H1 (cell line): ENCODE data around the gene CDHR2. TPM values are rescaled to one million over a fixed set of nuclear protein-coding genes. Genes with fewer than 3 reads are reported as not detected.

Source experiments
- CTCF ChIA-PET: fragments of 300-600 bp; sonication (Branson Sonifier 250); formaldehyde crosslinking; loops from one replicate; lab custom pipeline; 2021; ENCODE audit not compliant: partially characterized antibody; lab: Charles Lee
- POLR2A ChIA-PET: fragments of 300-600 bp; sonication (Branson Sonifier 250); formaldehyde crosslinking; loops from one replicate; lab custom pipeline; 2021; ENCODE audit warnings: inconsistent platforms; ENCODE audit not compliant: partially characterized antibody; lab: Charles Lee
- DNase-seq, 2 experiments: peaks; one replicate each; pipeline versions ENCODE4 v3.0.0 to v3.0.0-alpha.2; 2010 to 2022; ENCODE audit warnings: low spot score in 2 of 2, low read depth in 1 of 2, mixed read lengths in 1 of 2
- FAIRE-seq: peaks from 2 replicates; lab custom pipeline; 2011; peaks lifted over from hg19 to GRCh38; lab: Jason Lieb, UNC
- H2AFZ ChIP-seq: 2 replicates; pipeline ENCODE4 v1.8.1; 2012; ENCODE audit warnings: low read length, inconsistent platforms
- H2AK5ac ChIP-seq: 2 replicates; pipeline ENCODE4 v1.6.1; 2013; ENCODE audit warnings: low read depth, low read length
- H2BK120ac ChIP-seq: replicated peaks from 2 replicates; pipeline ENCODE3; 2013; ENCODE audit warnings: low read depth, low read length, inconsistent platforms
- H2BK12ac ChIP-seq: 2 replicates; pipeline ENCODE4 v1.6.1; 2013; ENCODE audit warnings: low read depth, low read length
- H2BK15ac ChIP-seq: 2 replicates; pipeline ENCODE4 v1.6.1; 2013; ENCODE audit warnings: low read length
- H2BK20ac ChIP-seq: 2 replicates; pipeline ENCODE4 v1.6.1; 2013; ENCODE audit warnings: low read length
- H2BK5ac ChIP-seq: 2 replicates; pipeline ENCODE4 v1.6.1; 2013; ENCODE audit warnings: low read depth, low read length
- H3K14ac ChIP-seq: 2 replicates; pipeline ENCODE4 v1.6.1; 2013; ENCODE audit warnings: inconsistent platforms; ENCODE audit not compliant: insufficient read length
- H3K18ac ChIP-seq: 2 replicates; pipeline ENCODE4 v1.6.1; 2013; ENCODE audit warnings: low read length; ENCODE audit errors: extremely low read depth
- H3K23ac ChIP-seq: 2 replicates; pipeline ENCODE4 v1.6.1; 2013; ENCODE audit warnings: inconsistent platforms; ENCODE audit not compliant: insufficient read length
- H3K23me2 ChIP-seq: 2 replicates; pipeline ENCODE4 v1.6.1; 2013; ENCODE audit warnings: low read depth, low read length
- H3K27ac ChIP-seq: 2 replicates; pipeline ENCODE4 v1.6.1; 2011; ENCODE audit warnings: low read depth, low read length, inconsistent platforms
- H3K27me3 ChIP-seq, 4 experiments: replicated peaks in 1 of 4; 1 replicate in 1 of 4; 2 replicates in 3 of 4; pipeline versions ENCODE4 v1.6.1 to v1.8.1; 2011 to 2013; ENCODE audit warnings: low read length in 3 of 4, mild to moderate bottlenecking in 3 of 4, inconsistent platforms in 2 of 4, mixed read lengths in 2 of 4, moderate library complexity in 1 of 4; ENCODE audit not compliant: control insufficient read depth in 3 of 4, insufficient read depth in 3 of 4; ENCODE audit errors: extremely low read depth in 1 of 4
- H3K36me3 ChIP-seq, 4 experiments: 2 replicates each; pipeline versions ENCODE4 v1.6.1 to v1.8.1; 2011 to 2013; ENCODE audit warnings: mild to moderate bottlenecking in 4 of 4, low read length in 3 of 4, moderate library complexity in 2 of 4, control low read depth in 1 of 4, inconsistent platforms in 1 of 4; ENCODE audit not compliant: insufficient read depth in 4 of 4, control insufficient read depth in 2 of 4
- H3K4ac ChIP-seq: replicated peaks from 2 replicates; pipeline ENCODE3; 2013; ENCODE audit warnings: low read length, low read depth, mixed read lengths, inconsistent platforms; ENCODE audit not compliant: insufficient read length
- H3K4me1 ChIP-seq, 4 experiments: replicated peaks in 1 of 4; 1 replicate in 1 of 4; 2 replicates in 3 of 4; pipeline versions ENCODE4 v1.6.1 to v1.8.1; 2011 to 2013; ENCODE audit warnings: low read length in 3 of 4, inconsistent platforms in 2 of 4, mixed read lengths in 1 of 4; ENCODE audit not compliant: insufficient read depth in 4 of 4, control insufficient read depth in 3 of 4
- H3K4me2 ChIP-seq, 2 experiments: 2 replicates each; pipeline versions ENCODE4 v1.6.1 to v1.8.1; 2011 to 2013; ENCODE audit warnings: low read depth in 2 of 2, low read length in 2 of 2, control low read depth in 1 of 2, inconsistent platforms in 1 of 2, mild to moderate bottlenecking in 1 of 2; ENCODE audit not compliant: insufficient read depth in 1 of 2
- H3K4me3 ChIP-seq, 4 experiments: fragments of 200-600, 300-600 bp in 1 of 4; sonication (generic), shearing (Covaris generic), sonication (Bioruptor Twin) in 1 of 4; 2 replicates each; pipeline versions ENCODE4 v1.5.1 to v1.8.1; 2011 to 2016; ENCODE audit warnings: low read length in 4 of 4, low read depth in 3 of 4, control low read depth in 2 of 4, inconsistent platforms in 2 of 4, mild to moderate bottlenecking in 2 of 4, mixed read lengths in 1 of 4, moderate library complexity in 1 of 4; ENCODE audit not compliant: insufficient read depth in 2 of 4; ENCODE audit errors: extremely low read depth in 1 of 4
- H3K56ac ChIP-seq: replicated peaks from 2 replicates; pipeline ENCODE3; 2013; ENCODE audit warnings: low read depth, mild to moderate bottlenecking, mixed read lengths, low read length, inconsistent platforms; ENCODE audit not compliant: insufficient read length
- H3K79me1 ChIP-seq: 2 replicates; pipeline ENCODE4 v1.6.1; 2013; ENCODE audit warnings: low read depth, low read length, control low read depth
- H3K79me2 ChIP-seq, 2 experiments: 2 replicates each; pipeline versions ENCODE4 v1.6.1 to v1.8.1; 2012 to 2013; ENCODE audit warnings: low read length in 2 of 2, mild to moderate bottlenecking in 2 of 2, inconsistent platforms in 1 of 2; ENCODE audit not compliant: insufficient read depth in 2 of 2, control insufficient read depth in 1 of 2
- H3K9ac ChIP-seq, 4 experiments: replicated peaks in 1 of 4; 1 replicate in 1 of 4; 2 replicates in 3 of 4; pipeline versions ENCODE4 v1.6.1 to v1.8.1; 2011 to 2013; ENCODE audit warnings: low read depth in 3 of 4, low read length in 3 of 4, control low read depth in 2 of 4, mild to moderate bottlenecking in 2 of 4, moderate library complexity in 2 of 4, inconsistent platforms in 1 of 4; ENCODE audit errors: extremely low read depth in 1 of 4
- H3K9me3 ChIP-seq, 2 experiments: 2 replicates each; pipeline versions ENCODE4 v1.6.1 to v1.8.1; 2012 to 2013; ENCODE audit warnings: mild to moderate bottlenecking in 2 of 2, moderate library complexity in 2 of 2, control low read depth in 1 of 2, inconsistent platforms in 1 of 2, low read depth in 1 of 2, low read length in 1 of 2, mixed read lengths in 1 of 2; ENCODE audit not compliant: insufficient read depth in 2 of 2
- H4K20me1 ChIP-seq, 2 experiments: replicated peaks in 1 of 2; 2 replicates each; pipeline versions ENCODE3 to v1.8.1; 2011 to 2013; ENCODE audit warnings: inconsistent platforms in 2 of 2, low read length in 2 of 2, mild to moderate bottlenecking in 1 of 2; ENCODE audit not compliant: insufficient read depth in 2 of 2, control insufficient read depth in 1 of 2
- H4K5ac ChIP-seq: 2 replicates; pipeline ENCODE4 v1.6.1; 2013; ENCODE audit warnings: low read length, low read depth, mixed read lengths, inconsistent platforms; ENCODE audit not compliant: insufficient read length
- H4K8ac ChIP-seq: 2 replicates; pipeline ENCODE4 v1.8.0; 2013; ENCODE audit warnings: mild to moderate bottlenecking, moderate library complexity, low read length, inconsistent platforms; ENCODE audit not compliant: insufficient read depth; ENCODE audit errors: extremely low read depth
- H4K91ac ChIP-seq: replicated peaks from 2 replicates; pipeline ENCODE3; 2013; ENCODE audit warnings: low read length, mixed read lengths, inconsistent platforms; ENCODE audit not compliant: insufficient read length
- CEBPB ChIP-seq: IDR thresholded peaks from 2 replicates; pipeline ENCODE4 v1.6.1; 2012; ENCODE audit warnings: low read depth, low read length
- KDM1A ChIP-seq: fragments of 200-600, 300-600 bp; sonication (generic); IDR thresholded peaks from 2 replicates; pipeline ENCODE4 v1.7.1; 2016; ENCODE audit warnings: mild to moderate bottlenecking, low read length, borderline replicate concordance
- RBBP5 ChIP-seq: IDR thresholded peaks from 2 replicates; pipeline ENCODE4 v1.7.1; 2012; ENCODE audit warnings: low read depth, mild to moderate bottlenecking, inconsistent platforms, low read length, moderate library complexity, borderline replicate concordance
- WGBS, 2 experiments: shearing (Covaris generic) in 1 of 2; methylation state at CpG; one replicate each; pipeline versions ENCODE4 v1.1.6 to v1.1.7; 2013 to 2015; ENCODE audit warnings: low lambda C conversion rate in 2 of 2, mixed read lengths in 2 of 2, inconsistent platforms in 1 of 2, low coverage in 1 of 2, missing lambda C conversion rate in 1 of 2; ENCODE audit not compliant: insufficient replicate concordance in 2 of 2, insufficient coverage in 1 of 2, insufficient read length in 1 of 2; ENCODE audit errors: extremely low coverage in 1 of 2, missing lambda C conversion rate in 1 of 2; 5-methylcytosine and 5-hydroxymethylcytosine counted together
- polyA plus RNA-seq, 7 experiments: library from polyadenylated mRNA; depleted of rRNA in 3 of 7; stranded (reverse) in 5 of 7; unstranded in 2 of 7; fragments of >200 nt in 5 of 7; fragments of 200-250 nt in 2 of 7; gene quantifications; 1 replicate in 5 of 7; 2 replicates in 1 of 7; 4 replicates in 1 of 7; pipeline versions ENCODE4 v1.2.1 to v1.2.3, GENCODE V29; 2011 to 2013; ENCODE audit warnings: missing spikeins in 2 of 7, mixed read lengths in 2 of 7
- total RNA-seq: library from RNA; stranded (reverse); fragmentation: NEBNext Ultra II Directional; extraction: Animal tissue kit (Norgen Biotek cat#: 25700); gene quantifications from 2 replicates; pipeline ENCODE4 v1.2.1, GENCODE V29; 2021

Gene CDHR2
- total and polyA plus RNA-seq, 2 of the 8 experiments (the other 6 are each of a cell fraction or from before 2014, with no cell fraction given), result 0.02 to 0.43 TPM

DNA sequence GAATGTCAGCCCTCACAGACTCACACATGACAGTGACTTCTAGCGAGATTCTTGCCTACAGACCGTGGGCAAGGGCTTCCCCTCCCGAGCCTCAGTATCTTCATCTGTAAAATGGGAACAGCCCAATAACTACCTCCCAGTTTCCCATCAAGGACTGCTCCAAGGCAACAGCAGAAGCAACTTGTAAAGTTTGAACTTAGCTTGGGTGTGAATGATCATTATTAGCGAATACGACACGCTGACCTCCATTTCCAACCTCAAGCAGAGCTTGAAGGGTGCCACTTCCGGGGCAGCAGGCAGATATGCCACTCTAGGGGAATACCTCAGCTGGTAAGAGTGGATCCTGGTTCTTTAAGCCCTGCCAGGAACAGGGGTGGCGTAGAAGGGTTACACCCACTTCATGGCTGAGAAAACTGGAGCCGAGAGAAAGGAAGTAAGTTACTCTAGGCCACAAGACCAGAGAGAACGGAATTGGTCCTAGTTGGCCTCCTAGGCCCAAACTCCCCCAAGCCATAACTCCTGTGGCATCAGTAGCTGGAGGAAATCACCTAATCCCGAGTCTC, 14.0 kb upstream of the CDHR2 start:
- peaks cover 20 to 38% (median 23%) of the 10 kb centered on the region in 4 experiments for H3K36me3 ChIP-seq
- H4K8ac ChIP-seq, result peak overlapping the region; percentile 99; the same call in 1 of the 2 replicates
- H2AK5ac ChIP-seq, result peak overlapping the region; percentile 65
- peak overlapping the region; percentile 98 for H3K27ac ChIP-seq
- H3K27me3 ChIP-seq, result no peaks in the 10 kb centered on the region
- H3K79me2 ChIP-seq, result peaks cover 36 to 56% of the 10 kb centered on the region in 2 experiments
- H3K56ac ChIP-seq, result peak overlapping the region; percentile 88
- peak overlapping the region; percentile 91 for H4K5ac ChIP-seq
- H3K4me3 ChIP-seq, result peak overlapping the region; percentile 83 to 98 (median 93)
- H2BK20ac ChIP-seq, result no peak overlapping the region
- no peak overlapping the region for H2BK15ac ChIP-seq
- H4K91ac ChIP-seq, result peak overlapping the region; percentile 92
- TF ChIP-seq CEBPB (no peak), KDM1A (peak; percentile 33; the same call in 1 of the 2 replicates), RBBP5 (0 out of 2 replicates have a peak, but pooled peaks have one; percentile 4)
- H3K4me1 ChIP-seq, result peaks cover 8 to 20% (median 18%) of the 10 kb centered on the region in 4 experiments
- peak overlapping the region; percentile 85 to 98 for H3K4me2 ChIP-seq
- H2AFZ ChIP-seq, result no peak overlapping the region
- peak overlapping the region; percentile 97 to 99 (median 98) for H3K9ac ChIP-seq
- H3K4ac ChIP-seq, result peak overlapping the region; percentile 97
- no peaks in the 10 kb centered on the region for H3K9me3 ChIP-seq
- H2BK5ac ChIP-seq, result peak overlapping the region; percentile 67
- ChIA-PET CTCF (interaction anchor here (0.8 to 1.9 kb wide), 7 partner anchors 11 to 88 kb away, joined by 3 to 6 read pairs (median 4); no protein-coding TSS in a partner anchor), POLR2A (interaction anchor here (0.5 to 21.1 kb wide), 26 partner anchors 9 to 173 kb away, joined by 3 to 458 read pairs (median 6); partner anchors contain the start of genes CDHR2, FAF2, HIGD2A and NOP16)
- H3K23me2 ChIP-seq, result peaks cover 12% of the 10 kb centered on the region
- H3K14ac ChIP-seq, result peak overlapping the region; percentile 50
- 0 out of 2 replicates have a peak overlapping the region, but pooled peaks have one; percentile 26 for H3K18ac ChIP-seq
- DNase-seq (no peak), FAIRE-seq (no peak)
- WGBS, 2 experiments, result 77% methylated on average over 11 of the region's 11 CpGs; no CpG with 5 or more reads in 1 of the 2 experiments
- H4K20me1 ChIP-seq, result peaks cover 30 to 35% of the 10 kb centered on the region in 2 experiments
- H2BK120ac ChIP-seq, result peak overlapping the region; percentile 4
- H3K79me1 ChIP-seq, result peaks cover 11% of the 10 kb centered on the region
- no peak overlapping the region for H3K23ac ChIP-seq
- no peak overlapping the region for H2BK12ac ChIP-seq
